Measurements from ENCODE around the gene KRT25. TPM values are rescaled to one million over a fixed set of nuclear protein-coding genes. Genes with fewer than 3 reads are reported as not detected.

The KRT25 gene
- total and polyA plus RNA-seq, 9 donors = not detected

DNA sequence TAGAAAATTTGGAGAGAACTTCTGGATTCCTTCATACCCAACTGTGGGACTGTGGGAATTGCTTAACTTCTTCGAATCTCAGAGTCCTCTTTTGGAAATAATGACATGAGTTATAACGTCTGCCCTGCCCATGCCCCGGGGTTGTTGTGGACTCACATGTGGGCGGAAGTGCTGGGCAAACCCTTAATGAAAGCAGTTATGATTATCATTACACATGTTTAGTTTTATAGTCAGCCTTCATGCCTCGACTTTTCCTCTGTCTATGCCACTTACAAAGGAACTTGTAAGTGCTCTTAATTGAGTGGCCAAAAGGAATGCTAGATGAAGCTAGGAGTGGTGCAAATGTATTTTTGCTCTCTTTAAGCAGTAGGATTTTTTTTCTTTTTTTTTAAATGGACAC is 23.3 kb upstream of the KRT25 start:
- H3K27ac ChIP-seq = no peak overlapping the region
- H3K27me3 ChIP-seq = no peaks in the 10 kb centered on the region
- no peaks in the 10 kb centered on the region for H3K36me3 ChIP-seq
- intact Hi-C loops (cut with DNase I) = no loop called here
- TF ChIP-seq POLR2A (IDR thresholded peaks at IDR 0.05) = no peak
- no peak for TF ChIP-seq EP300 (IDR thresholded peaks at IDR 0.05)
- TF ChIP-seq, protein P1, sequence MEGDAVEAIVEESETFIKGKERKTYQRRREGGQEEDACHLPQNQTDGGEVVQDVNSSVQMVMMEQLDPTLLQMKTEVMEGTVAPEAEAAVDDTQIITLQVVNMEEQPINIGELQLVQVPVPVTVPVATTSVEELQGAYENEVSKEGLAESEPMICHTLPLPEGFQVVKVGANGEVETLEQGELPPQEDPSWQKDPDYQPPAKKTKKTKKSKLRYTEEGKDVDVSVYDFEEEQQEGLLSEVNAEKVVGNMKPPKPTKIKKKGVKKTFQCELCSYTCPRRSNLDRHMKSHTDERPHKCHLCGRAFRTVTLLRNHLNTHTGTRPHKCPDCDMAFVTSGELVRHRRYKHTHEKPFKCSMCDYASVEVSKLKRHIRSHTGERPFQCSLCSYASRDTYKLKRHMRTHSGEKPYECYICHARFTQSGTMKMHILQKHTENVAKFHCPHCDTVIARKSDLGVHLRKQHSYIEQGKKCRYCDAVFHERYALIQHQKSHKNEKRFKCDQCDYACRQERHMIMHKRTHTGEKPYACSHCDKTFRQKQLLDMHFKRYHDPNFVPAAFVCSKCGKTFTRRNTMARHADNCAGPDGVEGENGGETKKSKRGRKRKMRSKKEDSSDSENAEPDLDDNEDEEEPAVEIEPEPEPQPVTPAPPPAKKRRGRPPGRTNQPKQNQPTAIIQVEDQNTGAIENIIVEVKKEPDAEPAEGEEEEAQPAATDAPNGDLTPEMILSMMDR (IDR thresholded peaks at IDR 0.05) = no peak
- no peak for DNase-seq
- no peaks in the 10 kb centered on the region for H3K4me1 ChIP-seq (ENCODE audit: insufficient read depth)
- no peaks in the 10 kb centered on the region for H3K9me3 ChIP-seq
- H3K4me3 ChIP-seq = no peak overlapping the region
- WGBS, 3 donors = 58 to 74% (median 68%) methylated on average over 5 of the region's 5 CpGs

DNA sequence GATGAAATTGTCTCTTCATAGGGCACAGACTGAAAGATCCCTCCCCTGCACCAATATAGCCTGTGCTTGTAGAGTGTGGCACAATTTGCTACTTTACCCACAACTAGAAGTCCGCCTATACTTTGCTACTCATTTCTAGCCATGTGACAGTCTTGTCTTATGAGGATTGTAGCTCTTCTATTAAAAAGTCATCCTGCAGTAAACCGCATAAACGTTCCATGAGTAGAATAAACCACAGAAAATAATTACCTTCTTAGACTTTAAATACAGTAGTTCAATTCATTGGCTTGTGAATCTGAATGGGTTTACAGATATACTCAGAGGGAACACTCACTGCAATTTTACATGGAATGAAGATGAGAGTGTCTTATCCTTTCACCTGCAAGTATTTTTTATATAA is 22.8 kb upstream of the KRT25 start:
- TF ChIP-seq EP300 (IDR thresholded peaks at IDR 0.05) = no peak
- TF ChIP-seq POLR2A (IDR thresholded peaks at IDR 0.05) = no peak
- TF ChIP-seq, protein P1 (IDR thresholded peaks at IDR 0.05) = no peak
- no peaks in the 10 kb centered on the region for H3K36me3 ChIP-seq
- no peak overlapping the region for H3K27ac ChIP-seq
- intact Hi-C loops (cut with DNase I) = no loop called here
- no peaks in the 10 kb centered on the region for H3K9me3 ChIP-seq
- H3K4me1 ChIP-seq (ENCODE audit: insufficient read depth) = no peaks in the 10 kb centered on the region
- no peak overlapping the region for H3K4me3 ChIP-seq
- whole genome bisulfite sequencing, 3 donors = 84 to 91% (median 86%) methylated on average over 3 of the region's 3 CpGs
- no peaks in the 10 kb centered on the region for H3K27me3 ChIP-seq
- no peak for DNase-seq

DNA sequence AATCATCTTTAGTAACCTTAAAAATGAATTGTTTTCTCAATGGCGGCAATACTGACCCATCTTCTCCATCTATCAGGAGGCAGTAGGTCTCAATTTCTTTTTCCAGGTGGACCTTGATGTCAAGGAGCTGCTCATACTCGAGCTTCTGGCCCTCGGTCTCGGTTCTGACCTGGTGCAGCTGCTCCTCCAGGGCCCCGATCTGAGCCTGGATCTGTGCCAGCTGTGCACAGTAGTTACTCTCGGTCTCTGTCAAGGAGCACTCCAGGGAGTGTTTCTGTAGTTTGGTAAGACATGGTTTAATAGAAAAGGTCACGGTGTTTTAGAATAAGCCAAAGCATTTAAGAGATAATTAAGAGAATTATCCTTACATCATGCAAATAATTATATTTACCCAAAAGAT is 22.3 kb upstream of the KRT25 start:
- intact Hi-C loops (cut with DNase I) = no loop called here
- Histone ChIP-seq H3K27ac (no peak overlapping the region), H3K4me1 (ENCODE audit: insufficient read depth) (no peaks in the 10 kb centered on the region), H3K36me3 (no peaks in the 10 kb centered on the region), H3K9me3 (no peaks in the 10 kb centered on the region), H3K27me3 (no peaks in the 10 kb centered on the region), H3K4me3 (no peak overlapping the region)
- no peak for DNase-seq
- 55 to 57% (median 55%) methylated on average over 7 of the region's 7 CpGs for WGBS, 3 donors
- TF ChIP-seq, protein P1 (IDR thresholded peaks at IDR 0.05) = no peak
- no peak for TF ChIP-seq POLR2A (IDR thresholded peaks at IDR 0.05)
- no peak for TF ChIP-seq EP300 (IDR thresholded peaks at IDR 0.05)

DNA sequence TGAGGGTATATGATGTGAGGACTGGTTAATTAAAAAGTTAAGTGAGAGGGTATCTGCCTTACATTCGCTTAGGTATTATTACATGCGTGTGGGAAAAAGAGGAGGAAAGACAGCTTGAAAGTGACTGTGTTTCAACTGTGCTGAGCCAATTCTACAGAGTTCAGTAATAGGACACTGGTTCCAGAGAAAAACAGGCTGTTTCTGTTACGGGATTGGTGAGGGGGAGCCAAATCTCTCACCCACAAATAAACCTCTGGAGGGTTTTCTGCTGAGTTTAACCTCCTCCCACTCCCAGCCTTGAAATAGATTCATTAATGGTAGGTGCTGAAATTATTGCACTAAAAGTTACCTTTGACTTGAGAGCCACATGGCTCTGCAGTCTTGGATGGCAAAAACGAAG is 20.8 kb upstream of the KRT25 start:
- DNase-seq = no peak
- TF ChIP-seq EP300 (IDR thresholded peaks at IDR 0.05) (no peak), POLR2A (IDR thresholded peaks at IDR 0.05) (no peak)
- TF ChIP-seq, protein P1 (IDR thresholded peaks at IDR 0.05) = no peak
- H3K36me3 ChIP-seq = no peaks in the 10 kb centered on the region
- H3K27me3 ChIP-seq = no peaks in the 10 kb centered on the region
- intact Hi-C loops (cut with DNase I) = no loop called here
- 3 to 17% (median 11%) methylated on average over 4 of the region's 4 CpGs for WGBS, 3 donors
- no peak overlapping the region for H3K4me3 ChIP-seq
- no peak overlapping the region for H3K27ac ChIP-seq
- H3K9me3 ChIP-seq = no peaks in the 10 kb centered on the region
- no peaks in the 10 kb centered on the region for H3K4me1 ChIP-seq (ENCODE audit: insufficient read depth)

DNA sequence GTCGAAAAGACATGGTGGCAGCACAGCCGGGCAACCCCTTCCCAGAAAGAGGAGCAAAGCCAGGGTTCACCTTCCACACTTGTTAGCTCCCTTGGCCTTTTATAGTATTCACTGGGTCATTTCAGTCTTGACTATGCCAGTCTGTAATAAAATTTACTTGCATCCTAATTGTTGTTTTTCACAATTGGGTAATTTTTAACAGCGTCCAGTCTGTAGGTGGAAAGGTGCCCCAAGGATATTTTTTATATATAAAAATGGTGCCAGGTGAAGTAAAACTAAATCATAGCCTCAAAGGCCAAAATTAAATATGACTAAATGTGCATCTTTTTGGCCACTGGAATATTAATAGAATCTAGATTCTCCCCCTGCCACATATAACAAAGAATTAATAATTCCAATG is 17.0 kb upstream of the KRT25 start, which contains the start of gene KRT26:
KRT26 (minus strand) TSS at position 101 of the 400 bp plus-strand sequence; CDS start at position 13, 88 bp downstream.
- no peak for DNase-seq
- 91 to 97% (median 96%) methylated on average over 3 of the region's 3 CpGs for WGBS, 3 donors

More for the DNA sequence above, 17.0 kb upstream of the KRT25 start, which contains the start of gene KRT26:
- H3K36me3 ChIP-seq = no peaks in the 10 kb centered on the region
- TF ChIP-seq EP300 (IDR thresholded peaks at IDR 0.05) = no peak
- no peak for TF ChIP-seq POLR2A (IDR thresholded peaks at IDR 0.05)
- TF ChIP-seq, protein P1 (IDR thresholded peaks at IDR 0.05) = no peak
- no peaks in the 10 kb centered on the region for H3K9me3 ChIP-seq
- intact Hi-C loops (cut with DNase I) = no loop called here
- no peak within 1 kb of the TSS for H3K4me3 ChIP-seq
- H3K27ac ChIP-seq = no peak within 1 kb of the TSS
- H3K27me3 ChIP-seq = no peaks in the 10 kb centered on the region
- H3K4me1 ChIP-seq (ENCODE audit: insufficient read depth) = no peaks in the 10 kb centered on the region
